HCT116 (cell line): ENCODE measurements around the gene KCNQ4. TPM values are rescaled to one million over a fixed set of nuclear protein-coding genes. Genes with fewer than 3 reads are reported as not detected.
A peak's percentile ranks its signal among the peaks of the same experiment; 100 is the strongest.

ENCODE experiments used
- ATAC-seq: fragments of 200-7000 bp; cut with Tn5 transposase; 2 replicates; pipeline ENCODE4 v1.9.1; 2020; ENCODE audit warnings: mild to moderate bottlenecking, moderate library complexity
- BruUV-seq: library from RNA; stranded (reverse); fragments of 400-500 nt; replicated peaks from 2 replicates; lab custom pipeline; 2021; lab: Mats Ljungman, UMichigan
- CTCF ChIA-PET: fragments of 300-600 bp; sonication (Branson Sonifier 250); formaldehyde crosslinking; loops from one replicate; lab custom pipeline; 2021; ENCODE audit warnings: antibody characterized with exemption; lab: Charles Lee
- POLR2A ChIA-PET: fragments of 300-600, 350-600 bp; sonication (Branson Sonifier 250); formaldehyde crosslinking; loops from one replicate; lab custom pipeline; 2021; ENCODE audit warnings: antibody characterized with exemption; lab: Charles Lee
- RAD21 ChIA-PET, 2 experiments: fragments of 300-600 bp; sonication (Branson Sonifier 250); formaldehyde crosslinking; loops; one replicate each; lab custom pipeline; 2023; ENCODE audit warnings: low total read pairs in 2 of 2; ENCODE audit not compliant: uncharacterized antibody in 2 of 2, unreplicated experiment in 2 of 2, low non-redundant PET in 1 of 2; lab: Charles Lee
- DNase-seq: peaks from one replicate; pipeline ENCODE4 v3.0.0-alpha.2; 2010; ENCODE audit warnings: low read depth, low spot score
- H2AFZ ChIP-seq: fragments of 200-600 bp; shearing (Covaris generic), sonication (generic); 2 replicates; pipeline ENCODE4 v1.6.1; 2017; ENCODE audit warnings: low read depth, mixed run types, mixed read lengths, antibody characterized with exemption, low read length; ENCODE audit not compliant: poor library complexity, severe bottlenecking
- H3K27ac ChIP-seq: 2 replicates; pipeline ENCODE4 v1.5.1; 2012; ENCODE audit warnings: low read depth, low read length
- H3K27me3 ChIP-seq: fragments of 200-600 bp; sonication (generic); 2 replicates; pipeline ENCODE4 v1.6.1; 2016; ENCODE audit warnings: mixed run types, low read length, mixed read lengths; ENCODE audit not compliant: insufficient read depth
- H3K36me3 ChIP-seq, 2 experiments: fragments of 200-500 bp in 1 of 2; fragments of 200-600 bp in 1 of 2; sonication (Bioruptor generic) in 1 of 2; sonication (generic) in 1 of 2; 2 replicates each; pipeline versions ENCODE4 v1.5.1 to v1.6.1; 2014 to 2016; ENCODE audit warnings: low read length in 2 of 2, inconsistent platforms in 1 of 2, mixed read lengths in 1 of 2, mixed run types in 1 of 2; ENCODE audit not compliant: insufficient read depth in 2 of 2, control insufficient read depth in 1 of 2
- H3K4me1 ChIP-seq, 2 experiments: fragments of 200-600 bp in 1 of 2; sonication (generic) in 1 of 2; 2 replicates each; pipeline versions ENCODE4 v1.5.1 to v1.6.1; 2012 to 2017; ENCODE audit warnings: low read length in 2 of 2, inconsistent platforms in 1 of 2, mild to moderate bottlenecking in 1 of 2, mixed read lengths in 1 of 2, mixed run types in 1 of 2, moderate library complexity in 1 of 2; ENCODE audit not compliant: insufficient read depth in 2 of 2, control insufficient read depth in 1 of 2
- H3K4me2 ChIP-seq: fragments of 200-600 bp; sonication (generic); 2 replicates; pipeline ENCODE4 v1.6.1; 2017; ENCODE audit warnings: mixed run types, low read length, mixed read lengths
- H3K4me3 ChIP-seq, 2 experiments: fragments of 200-600 bp in 1 of 2; sonication (generic) in 1 of 2; replicated peaks in 1 of 2; 2 replicates each; pipeline ENCODE4 v1.5.1; 2011 to 2016; ENCODE audit warnings: low read length in 2 of 2, control low read depth in 1 of 2, low read depth in 1 of 2, mild to moderate bottlenecking in 1 of 2, mixed read lengths in 1 of 2, mixed run types in 1 of 2
- H3K79me2 ChIP-seq: fragments of 200-600 bp; sonication (generic); 2 replicates; pipeline ENCODE4 v1.6.1; 2017; ENCODE audit warnings: mild to moderate bottlenecking, mixed run types, low read length, moderate library complexity, mixed read lengths; ENCODE audit not compliant: insufficient read depth
- H3K9ac ChIP-seq: fragments of 200-600 bp; sonication (generic); 2 replicates; pipeline ENCODE4 v1.6.1; 2016; ENCODE audit warnings: low read length, mixed read lengths
- H3K9me2 ChIP-seq: fragments of 200-600 bp; sonication (generic), shearing (Covaris generic); 2 replicates; pipeline ENCODE4 v1.6.1; 2017; ENCODE audit warnings: mixed run types, mild to moderate bottlenecking, moderate library complexity; ENCODE audit not compliant: insufficient read depth
- H3K9me3 ChIP-seq, 2 experiments: fragments of 200-500 bp in 1 of 2; fragments of 200-600 bp in 1 of 2; sonication (Bioruptor generic) in 1 of 2; sonication (generic) in 1 of 2; 2 replicates each; pipeline ENCODE4 v1.6.1; 2014 to 2017; ENCODE audit warnings: low read length in 2 of 2, mixed read lengths in 2 of 2, inconsistent platforms in 1 of 2, low read depth in 1 of 2, mild to moderate bottlenecking in 1 of 2, mixed run types in 1 of 2, moderate library complexity in 1 of 2; ENCODE audit not compliant: control insufficient read depth in 1 of 2, insufficient read depth in 1 of 2
- H4K20me1 ChIP-seq: fragments of 200-600 bp; sonication (generic), shearing (Covaris generic); 2 replicates; pipeline ENCODE4 v1.6.1; 2017; ENCODE audit warnings: mixed run types, mild to moderate bottlenecking, moderate library complexity; ENCODE audit not compliant: insufficient read depth
- CTCF ChIP-seq, 3 experiments: fragments of 200-600 bp in 1 of 3; sonication (generic) in 1 of 3; IDR thresholded peaks in 2 of 3; conservative IDR thresholded peaks in 1 of 3; 2 replicates each; pipeline ENCODE4 v1.5.1; 2012 to 2017; ENCODE audit warnings: low read depth in 2 of 3, low read length in 2 of 3, antibody characterized with exemption in 1 of 3, borderline replicate concordance in 1 of 3, control low read depth in 1 of 3, mild to moderate bottlenecking in 1 of 3, mixed read lengths in 1 of 3, mixed run types in 1 of 3, moderate library complexity in 1 of 3; ENCODE audit not compliant: insufficient read depth in 1 of 3
- POLR2AphosphoS5 ChIP-seq: IDR thresholded peaks from 2 replicates; pipeline ENCODE4 v1.6.1; 2011; ENCODE audit warnings: mild to moderate bottlenecking, low read depth, low read length, moderate library complexity
- RAD21 ChIP-seq: IDR thresholded peaks from 2 replicates; pipeline ENCODE4 v1.6.1; 2012; ENCODE audit warnings: low read depth, mild to moderate bottlenecking
- intact Hi-C: fragments of 100-400 bp; cut with micrococcal nuclease; formaldehyde crosslinking; loops from 2 replicates; pipeline ENCODE4 v1.10.0; 2022
- total RNA-seq: library from RNA; stranded (reverse); gene quantifications from one replicate; pipeline ENCODE4 v1.2.1, GENCODE V29; 2021; ENCODE audit not compliant: unreplicated experiment

The KCNQ4 gene
- total RNA-seq, 1 experiment from 2014 or later = 4.1 TPM

GRCh38 chr1:40774266-40774998, 9.2 kb upstream of the KCNQ4 start:
- BruUV-seq = no TSS peak
- H3K4me3 ChIP-seq = no peak overlapping the region
- H3K27ac ChIP-seq = no peak overlapping the region
- H4K20me1 ChIP-seq = no peaks in the 10 kb centered on the region
- H2AFZ ChIP-seq = no peak overlapping the region
- ChIA-PET POLR2A (no interaction called here), CTCF (interaction anchor here (0.6 to 5.6 kb wide), 13 partner anchors 8 to 177 kb away, joined by 3 to 42 read pairs (median 5); no protein-coding TSS in a partner anchor), RAD21 (interaction anchor here (1.2 to 2.0 kb wide), 3 partner anchors 75 to 179 kb away, joined by 3 to 9 read pairs (median 4); no protein-coding TSS in a partner anchor)
- no peaks in the 10 kb centered on the region for H3K9me2 ChIP-seq
- H3K9me3 ChIP-seq = no peaks in the 10 kb centered on the region
- peaks cover 0 to 2% of the 10 kb centered on the region in 2 experiments; a peak in 2 of 4 replicates for H3K36me3 ChIP-seq
- no peaks in the 10 kb centered on the region for H3K79me2 ChIP-seq
- DNase-seq (peak; percentile 18), ATAC-seq (peak; percentile 87)
- H3K27me3 ChIP-seq = no peaks in the 10 kb centered on the region
- TF ChIP-seq RAD21 (peak; percentile 64), POLR2AphosphoS5 (no peak), CTCF (IDR thresholded peaks at IDR 0.05 in 2 of 3, conservative IDR thresholded peaks at IDR 0.05 in 1 of 3; ENCODE audit: borderline replicate concordance in 1 of 3, insufficient read depth in 1 of 3, low read depth in 2 of 3, low read length in 2 of 3) (peak; percentile 65 to 96 (median 96); a peak in 5 of 6 replicates)
- no peak overlapping the region for H3K9ac ChIP-seq
- peaks cover 0 to 5% of the 10 kb centered on the region in 2 experiments; a peak in 1 of 4 replicates for H3K4me1 ChIP-seq
- no peak overlapping the region for H3K4me2 ChIP-seq
- intact Hi-C loops = loop anchor here (1.0 kb wide), 2 partner anchors 76 to 178 kb away; no protein-coding TSS in a partner anchor
